Right lung (tissue), 5 donors: ENCODE results near the gene ILDR1. TPM values are rescaled to one million over a fixed set of nuclear protein-coding genes. Genes with fewer than 3 reads are reported as not detected.

Experiments used
- DNase-seq, 2 donors: peaks; one replicate each; pipeline ENCODE4 v3.0.0-alpha.2; 2013
- polyA plus RNA-seq, 5 donors: library from polyadenylated mRNA; unstranded; fragments of 120-200 nt; gene quantifications; one replicate each; pipeline versions ENCODE4 v1.2.1 to v1.2.3, GENCODE V29; 2013; ENCODE audit warnings: inconsistent platforms in 1 of 5, low replicate concordance in 1 of 5; ENCODE audit not compliant: insufficient read length in 5 of 5, insufficient read depth in 1 of 5

The ILDR1 gene
- polyA plus RNA-seq, 5 donors, result 4.2 to 6.7 (median 4.7) TPM

GRCh38 chr3:122021037-122021436 is 1.0 kb downstream of the ILDR1 start:
- DNase-seq, result no peak

- no peak for DNase-seq
Observed at GRCh38 chr3:122019493-122019892, 2.6 kb downstream of the ILDR1 start.

GRCh38 chr3:122014741-122015140 is 7.3 kb downstream of the ILDR1 start:
- no peak for DNase-seq

- DNase-seq, result no peak
Observed at GRCh38 chr3:122013448-122013925, 8.6 kb downstream of the ILDR1 start.

GRCh38 chr3:122012821-122013220 is 9.2 kb downstream of the ILDR1 start:
- DNase-seq, result no peak

- no peak for DNase-seq
Observed at GRCh38 chr3:122011396-122011795, 10.7 kb downstream of the ILDR1 start.

GRCh38 chr3:122010506-122010905 is 11.5 kb downstream of the ILDR1 start:
- no peak for DNase-seq

- no peak for DNase-seq
Observed at GRCh38 chr3:122008166-122008565, 13.9 kb downstream of the ILDR1 start.

- DNase-seq, result no peak
Observed at GRCh38 chr3:122006267-122006666, 15.8 kb downstream of the ILDR1 start.

- no peak for DNase-seq
Observed at GRCh38 chr3:122004991-122005565, 17.0 kb downstream of the ILDR1 start.

GRCh38 chr3:122004107-122004506 is 17.9 kb downstream of the ILDR1 start:
- DNase-seq, result no peak

GRCh38 chr3:122003606-122004005 is 18.4 kb downstream of the ILDR1 start:
- DNase-seq, result no peak

GRCh38 chr3:122003112-122003511 is 18.9 kb downstream of the ILDR1 start:
- no peak for DNase-seq

- no peak for DNase-seq
Observed at GRCh38 chr3:122002611-122003010, 19.4 kb downstream of the ILDR1 start.

- no peak for DNase-seq
Observed at GRCh38 chr3:122001892-122002291, 20.2 kb downstream of the ILDR1 start.

- no peak for DNase-seq
Observed at GRCh38 chr3:122000936-122001605, 21.0 kb downstream of the ILDR1 start.

- no peak for DNase-seq
Observed at GRCh38 chr3:121999931-122000330, 22.1 kb downstream of the ILDR1 start.

- no peak for DNase-seq
Observed at GRCh38 chr3:121998611-121999473, 23.2 kb downstream of the ILDR1 start.

GRCh38 chr3:121998030-121998580 is 23.9 kb downstream of the ILDR1 start:
- no peak for DNase-seq

GRCh38 chr3:121997372-121997771 is 24.7 kb downstream of the ILDR1 start:
- DNase-seq, result no peak

GRCh38 chr3:121996441-121996840 is 25.6 kb downstream of the ILDR1 start:
- DNase-seq, result no peak
